SK-N-SH treated with all-trans-retinoic acid at 6 μM for 48 hours (cell line): ENCODE results near the gene RBMS3.

Source experiments
- ATAC-seq: fragments of 200-7000 bp; cut with Tn5 transposase; 3 replicates; pipeline ENCODE4 v1.9.1; 2020; ENCODE audit warnings: mild to moderate bottlenecking, moderate library complexity
- ARNTL ChIP-seq: fragments of 450-650 bp; formaldehyde crosslinking; IDR thresholded peaks from 2 replicates; pipeline ENCODE4 v1.5.0; 2020; ENCODE audit warnings: low read depth, mild to moderate bottlenecking, moderate library complexity, borderline replicate concordance
- BACH2 ChIP-seq: fragments of 250-450 bp; sonication (Bioruptor Pico); IDR thresholded peaks from 2 replicates; pipeline ENCODE4 v1.9.0; 2021; ENCODE audit warnings: mild to moderate bottlenecking, borderline replicate concordance
- ESRRG ChIP-seq: fragments of 250-450 bp; sonication (Bioruptor Pico); IDR thresholded peaks from 2 replicates; pipeline ENCODE4 v1.6.1; 2021; ENCODE audit warnings: mild to moderate bottlenecking
- GLIS3 ChIP-seq: fragments of 250-450 bp; sonication (Bioruptor Pico); IDR thresholded peaks from 2 replicates; pipeline ENCODE4 v1.5.0; 2020; ENCODE audit warnings: mild to moderate bottlenecking, moderate library complexity
- ISL1 ChIP-seq: fragments of 250-450 bp; sonication (Bioruptor Pico); IDR thresholded peaks from 2 replicates; pipeline ENCODE4 v2.1.2; 2022; ENCODE audit warnings: mild to moderate bottlenecking, moderate library complexity
- OSR1 ChIP-seq: fragments of 250-450 bp; sonication (Bioruptor Pico); IDR thresholded peaks from 2 replicates; pipeline ENCODE4 v1.8.0; 2022; ENCODE audit warnings: moderate library complexity, mild to moderate bottlenecking, inconsistent platforms
- PPARA ChIP-seq: fragments of 250-450 bp; sonication (Bioruptor Pico); IDR thresholded peaks from 2 replicates; pipeline ENCODE4 v1.5.0; 2020; ENCODE audit warnings: mild to moderate bottlenecking, borderline replicate concordance
- RARB ChIP-seq: fragments of 250-450 bp; sonication (Bioruptor Pico); IDR thresholded peaks from 2 replicates; pipeline ENCODE4 v1.8.0; 2021; ENCODE audit warnings: mild to moderate bottlenecking, moderate library complexity
- TCF4 ChIP-seq: fragments of 250-450 bp; sonication (Bioruptor Pico); IDR thresholded peaks from 2 replicates; pipeline ENCODE4 v1.8.0; 2021; ENCODE audit warnings: mild to moderate bottlenecking, moderate library complexity, borderline replicate concordance
- ZC3H10 ChIP-seq: fragments of 250-450 bp; sonication (Bioruptor Pico); IDR thresholded peaks from 2 replicates; pipeline ENCODE4 v1.5.1; 2021; ENCODE audit warnings: mild to moderate bottlenecking, moderate library complexity
- ZFP3 ChIP-seq: fragments of 250-450 bp; sonication (Bioruptor Pico); IDR thresholded peaks from 2 replicates; pipeline ENCODE4 v1.5.0; 2020; ENCODE audit warnings: mild to moderate bottlenecking, moderate library complexity
- ZFP30 ChIP-seq: fragments of 450-650 bp; formaldehyde crosslinking; IDR thresholded peaks from 2 replicates; pipeline ENCODE4 v1.5.0; 2022; ENCODE audit warnings: mild to moderate bottlenecking, moderate library complexity
- ZNF565 ChIP-seq: fragments of 450-650 bp; formaldehyde crosslinking; conservative IDR thresholded peaks from 2 replicates; pipeline ENCODE4 v1.5.0; 2020; ENCODE audit warnings: low read depth, mild to moderate bottlenecking, moderate library complexity
- ZNF70 ChIP-seq: fragments of 450-650 bp; formaldehyde crosslinking; IDR thresholded peaks from 2 replicates; pipeline ENCODE4 v1.5.0; 2020; ENCODE audit warnings: mild to moderate bottlenecking, moderate library complexity
- ZNF8 ChIP-seq: fragments of 450-650 bp; formaldehyde crosslinking; IDR thresholded peaks from 2 replicates; pipeline ENCODE4 v1.5.0; 2020; ENCODE audit warnings: mild to moderate bottlenecking, moderate library complexity
- TF ChIP-seq, protein P1 (sequence below): fragments of 250-450 bp; sonication (Bioruptor Pico); IDR thresholded peaks from 2 replicates; pipeline ENCODE4 v1.5.1; 2020; ENCODE audit warnings: low read depth, mild to moderate bottlenecking, moderate library complexity
- TF ChIP-seq, protein P2 (sequence below): fragments of 250-450 bp; sonication (Bioruptor Pico); IDR thresholded peaks from 2 replicates; pipeline ENCODE4 v1.8.0; 2021; ENCODE audit warnings: low read depth, mild to moderate bottlenecking, moderate library complexity, borderline replicate concordance
- TF ChIP-seq, protein P3 (sequence below): fragments of 250-450 bp; sonication (Bioruptor Pico); IDR thresholded peaks from 2 replicates; pipeline ENCODE4 v1.5.1; 2021; ENCODE audit warnings: mild to moderate bottlenecking, moderate library complexity
- TF ChIP-seq, protein P4 (sequence below): fragments of 250-450 bp; sonication (Bioruptor Pico); IDR thresholded peaks from 2 replicates; pipeline ENCODE4 v1.5.0; 2020; ENCODE audit warnings: mild to moderate bottlenecking, moderate library complexity

The RBMS3 gene

DNA sequence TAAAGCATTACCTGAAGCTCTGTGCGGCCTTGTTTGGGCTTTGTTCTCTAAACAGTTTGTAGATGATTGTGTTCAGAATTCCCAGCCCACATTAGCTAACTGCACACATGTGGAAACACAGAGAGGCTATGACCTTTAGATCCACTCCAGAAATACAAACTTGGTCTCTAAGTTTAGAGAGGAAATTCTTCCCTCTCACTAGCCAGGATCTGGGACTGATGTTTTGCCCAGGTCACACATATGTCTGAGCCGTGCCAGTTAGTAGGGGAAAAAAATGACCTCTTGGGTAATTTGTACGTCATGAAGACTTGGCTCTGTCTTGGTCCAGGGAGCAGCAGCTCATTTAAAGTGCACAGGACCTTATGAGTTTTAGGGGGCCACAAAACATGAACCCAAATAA lies 223.1 kb downstream of the RBMS3 start:
- ATAC-seq = no peak
- TF ChIP-seq ZC3H10 (CRISPR knock-in tag) = no peak
- TF ChIP-seq ZFP30 (CRISPR knock-in tag) = no peak
- TF ChIP-seq, protein P1, sequence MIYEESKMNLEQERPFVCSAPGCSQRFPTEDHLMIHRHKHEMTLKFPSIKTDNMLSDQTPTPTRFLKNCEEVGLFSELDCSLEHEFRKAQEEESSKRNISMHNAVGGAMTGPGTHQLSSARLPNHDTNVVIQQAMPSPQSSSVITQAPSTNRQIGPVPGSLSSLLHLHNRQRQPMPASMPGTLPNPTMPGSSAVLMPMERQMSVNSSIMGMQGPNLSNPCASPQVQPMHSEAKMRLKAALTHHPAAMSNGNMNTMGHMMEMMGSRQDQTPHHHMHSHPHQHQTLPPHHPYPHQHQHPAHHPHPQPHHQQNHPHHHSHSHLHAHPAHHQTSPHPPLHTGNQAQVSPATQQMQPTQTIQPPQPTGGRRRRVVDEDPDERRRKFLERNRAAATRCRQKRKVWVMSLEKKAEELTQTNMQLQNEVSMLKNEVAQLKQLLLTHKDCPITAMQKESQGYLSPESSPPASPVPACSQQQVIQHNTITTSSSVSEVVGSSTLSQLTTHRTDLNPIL = no peak
- no peak for TF ChIP-seq GLIS3
- TF ChIP-seq, protein P2, sequence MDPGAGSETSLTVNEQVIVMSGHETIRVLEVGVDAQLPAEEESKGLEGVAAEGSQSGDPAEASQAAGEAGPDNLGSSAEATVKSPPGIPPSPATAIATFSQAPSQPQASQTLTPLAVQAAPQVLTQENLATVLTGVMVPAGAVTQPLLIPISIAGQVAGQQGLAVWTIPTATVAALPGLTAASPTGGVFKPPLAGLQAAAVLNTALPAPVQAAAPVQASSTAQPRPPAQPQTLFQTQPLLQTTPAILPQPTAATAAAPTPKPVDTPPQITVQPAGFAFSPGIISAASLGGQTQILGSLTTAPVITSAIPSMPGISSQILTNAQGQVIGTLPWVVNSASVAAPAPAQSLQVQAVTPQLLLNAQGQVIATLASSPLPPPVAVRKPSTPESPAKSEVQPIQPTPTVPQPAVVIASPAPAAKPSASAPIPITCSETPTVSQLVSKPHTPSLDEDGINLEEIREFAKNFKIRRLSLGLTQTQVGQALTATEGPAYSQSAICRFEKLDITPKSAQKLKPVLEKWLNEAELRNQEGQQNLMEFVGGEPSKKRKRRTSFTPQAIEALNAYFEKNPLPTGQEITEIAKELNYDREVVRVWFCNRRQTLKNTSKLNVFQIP (CRISPR knock-in tag) = no peak
- no peak for TF ChIP-seq ZFP3 (CRISPR knock-in tag)
- TF ChIP-seq, protein P3, sequence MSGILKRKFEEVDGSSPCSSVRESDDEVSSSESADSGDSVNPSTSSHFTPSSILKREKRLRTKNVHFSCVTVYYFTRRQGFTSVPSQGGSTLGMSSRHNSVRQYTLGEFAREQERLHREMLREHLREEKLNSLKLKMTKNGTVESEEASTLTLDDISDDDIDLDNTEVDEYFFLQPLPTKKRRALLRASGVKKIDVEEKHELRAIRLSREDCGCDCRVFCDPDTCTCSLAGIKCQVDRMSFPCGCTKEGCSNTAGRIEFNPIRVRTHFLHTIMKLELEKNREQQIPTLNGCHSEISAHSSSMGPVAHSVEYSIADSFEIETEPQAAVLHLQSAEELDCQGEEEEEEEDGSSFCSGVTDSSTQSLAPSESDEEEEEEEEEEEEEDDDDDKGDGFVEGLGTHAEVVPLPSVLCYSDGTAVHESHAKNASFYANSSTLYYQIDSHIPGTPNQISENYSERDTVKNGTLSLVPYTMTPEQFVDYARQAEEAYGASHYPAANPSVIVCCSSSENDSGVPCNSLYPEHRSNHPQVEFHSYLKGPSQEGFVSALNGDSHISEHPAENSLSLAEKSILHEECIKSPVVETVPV (CRISPR knock-in tag) = no peak
- TF ChIP-seq RARB (CRISPR knock-in tag) = no peak
- no peak for TF ChIP-seq TCF4 (CRISPR knock-in tag)
- TF ChIP-seq ZNF565 = no peak

DNA sequence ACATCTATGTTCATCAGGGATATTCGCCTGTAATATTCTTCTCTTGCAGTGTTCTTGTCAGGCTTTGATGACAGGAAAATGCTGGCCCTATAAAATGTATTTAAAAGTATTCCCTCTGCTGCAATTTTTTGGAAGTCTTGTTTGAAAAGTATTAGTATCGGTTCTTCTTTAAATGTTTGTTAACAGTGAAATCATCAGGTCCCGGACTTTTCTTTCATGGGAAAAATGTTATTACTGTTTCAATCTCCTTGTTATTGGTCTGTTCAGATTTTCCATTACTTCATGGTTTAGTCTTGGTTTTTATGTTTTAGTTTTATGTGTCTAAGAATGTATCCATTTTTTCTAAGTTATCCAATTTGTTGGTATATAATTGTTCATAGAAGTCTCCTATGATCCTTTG lies 225.6 kb downstream of the RBMS3 start:
- TF ChIP-seq TCF4 (CRISPR knock-in tag) = no peak
- TF ChIP-seq, protein P1 = no peak
- no peak for TF ChIP-seq ARNTL (CRISPR knock-in tag)
- no peak for TF ChIP-seq GLIS3
- TF ChIP-seq ZNF8 = no peak
- TF ChIP-seq, protein P3 (CRISPR knock-in tag) = no peak
- TF ChIP-seq BACH2 (CRISPR knock-in tag) = no peak
- no peak for TF ChIP-seq ZFP3 (CRISPR knock-in tag)
- no peak for TF ChIP-seq ZNF70 (CRISPR knock-in tag)
- no peak for TF ChIP-seq OSR1
- no peak for TF ChIP-seq ISL1
- TF ChIP-seq PPARA (CRISPR knock-in tag) = no peak
- TF ChIP-seq ZC3H10 (CRISPR knock-in tag) = no peak
- no peak for TF ChIP-seq ZFP30 (CRISPR knock-in tag)
- TF ChIP-seq ESRRG = no peak
- TF ChIP-seq, protein P4, sequence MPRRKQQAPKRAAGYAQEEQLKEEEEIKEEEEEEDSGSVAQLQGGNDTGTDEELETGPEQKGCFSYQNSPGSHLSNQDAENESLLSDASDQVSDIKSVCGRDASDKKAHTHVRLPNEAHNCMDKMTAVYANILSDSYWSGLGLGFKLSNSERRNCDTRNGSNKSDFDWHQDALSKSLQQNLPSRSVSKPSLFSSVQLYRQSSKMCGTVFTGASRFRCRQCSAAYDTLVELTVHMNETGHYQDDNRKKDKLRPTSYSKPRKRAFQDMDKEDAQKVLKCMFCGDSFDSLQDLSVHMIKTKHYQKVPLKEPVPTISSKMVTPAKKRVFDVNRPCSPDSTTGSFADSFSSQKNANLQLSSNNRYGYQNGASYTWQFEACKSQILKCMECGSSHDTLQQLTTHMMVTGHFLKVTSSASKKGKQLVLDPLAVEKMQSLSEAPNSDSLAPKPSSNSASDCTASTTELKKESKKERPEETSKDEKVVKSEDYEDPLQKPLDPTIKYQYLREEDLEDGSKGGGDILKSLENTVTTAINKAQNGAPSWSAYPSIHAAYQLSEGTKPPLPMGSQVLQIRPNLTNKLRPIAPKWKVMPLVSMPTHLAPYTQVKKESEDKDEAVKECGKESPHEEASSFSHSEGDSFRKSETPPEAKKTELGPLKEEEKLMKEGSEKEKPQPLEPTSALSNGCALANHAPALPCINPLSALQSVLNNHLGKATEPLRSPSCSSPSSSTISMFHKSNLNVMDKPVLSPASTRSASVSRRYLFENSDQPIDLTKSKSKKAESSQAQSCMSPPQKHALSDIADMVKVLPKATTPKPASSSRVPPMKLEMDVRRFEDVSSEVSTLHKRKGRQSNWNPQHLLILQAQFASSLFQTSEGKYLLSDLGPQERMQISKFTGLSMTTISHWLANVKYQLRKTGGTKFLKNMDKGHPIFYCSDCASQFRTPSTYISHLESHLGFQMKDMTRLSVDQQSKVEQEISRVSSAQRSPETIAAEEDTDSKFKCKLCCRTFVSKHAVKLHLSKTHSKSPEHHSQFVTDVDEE (CRISPR knock-in tag) = no peak
- ATAC-seq = no peak

DNA sequence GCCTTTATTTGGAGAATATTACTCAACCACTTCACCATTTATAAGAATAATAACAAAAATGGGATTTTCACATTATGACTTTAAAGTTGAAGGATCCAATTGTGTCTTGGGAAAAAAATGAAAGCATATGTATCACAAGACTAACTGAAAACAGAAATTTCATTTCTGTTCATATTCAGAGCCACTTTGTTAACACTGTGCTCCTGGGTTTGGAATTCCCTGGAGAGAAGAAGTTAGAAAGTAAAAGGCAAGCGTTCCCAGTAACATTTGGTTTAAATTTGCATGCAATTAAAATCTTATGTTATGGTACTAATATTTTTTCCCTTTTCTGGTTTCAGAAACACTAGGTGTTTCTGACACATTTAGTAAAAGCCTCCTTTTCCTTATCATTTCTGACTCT lies 230.8 kb downstream of the RBMS3 start:
- ATAC-seq = no peak
- no peak for TF ChIP-seq ZC3H10 (CRISPR knock-in tag)
- TF ChIP-seq, protein P2 (CRISPR knock-in tag) = no peak
- no peak for TF ChIP-seq ZNF70 (CRISPR knock-in tag)
- TF ChIP-seq ARNTL (CRISPR knock-in tag) = no peak
- TF ChIP-seq BACH2 (CRISPR knock-in tag) = no peak
- no peak for TF ChIP-seq PPARA (CRISPR knock-in tag)
- no peak for TF ChIP-seq ZNF565
- no peak for TF ChIP-seq ESRRG
- TF ChIP-seq, protein P4 (CRISPR knock-in tag) = no peak
- TF ChIP-seq, protein P3 (CRISPR knock-in tag) = no peak
